ENCODE results near the gene CLEC2D.
A peak's percentile ranks its signal among the peaks of the same experiment; 100 is the strongest.
"Not testable (repeated sequence)": the region's sequence is repeated elsewhere in the genome, so short reads cannot be mapped to it uniquely, and the experiment has no call there.

The CLEC2D gene, protein sequence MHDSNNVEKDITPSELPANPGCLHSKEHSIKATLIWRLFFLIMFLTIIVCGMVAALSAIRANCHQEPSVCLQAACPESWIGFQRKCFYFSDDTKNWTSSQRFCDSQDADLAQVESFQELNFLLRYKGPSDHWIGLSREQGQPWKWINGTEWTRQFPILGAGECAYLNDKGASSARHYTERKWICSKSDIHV

DNA sequence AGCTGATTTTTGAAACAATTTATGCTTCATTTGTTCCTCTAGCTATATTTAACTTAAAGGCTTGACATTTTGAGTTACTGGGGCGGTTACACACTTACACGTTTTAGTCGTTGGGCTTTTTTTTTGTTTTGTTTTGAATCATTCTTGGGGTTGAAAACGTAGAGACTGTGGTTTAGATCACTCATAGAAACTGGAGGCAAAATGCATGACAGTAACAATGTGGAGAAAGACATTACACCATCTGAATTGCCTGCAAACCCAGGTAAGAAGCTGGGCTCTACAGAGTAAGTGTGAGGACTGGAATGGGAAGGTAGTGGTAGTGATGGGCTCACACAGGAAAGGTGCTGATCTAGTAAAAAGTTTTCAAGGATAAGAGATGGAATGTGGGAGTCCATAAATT lies at the start of gene CLEC2D:
Gene CLEC2D (plus strand): TSS at position 180 of the 400 bp plus-strand sequence. CDS start 22 bp downstream, at position 202.
- DNase-seq: no peak

DNA sequence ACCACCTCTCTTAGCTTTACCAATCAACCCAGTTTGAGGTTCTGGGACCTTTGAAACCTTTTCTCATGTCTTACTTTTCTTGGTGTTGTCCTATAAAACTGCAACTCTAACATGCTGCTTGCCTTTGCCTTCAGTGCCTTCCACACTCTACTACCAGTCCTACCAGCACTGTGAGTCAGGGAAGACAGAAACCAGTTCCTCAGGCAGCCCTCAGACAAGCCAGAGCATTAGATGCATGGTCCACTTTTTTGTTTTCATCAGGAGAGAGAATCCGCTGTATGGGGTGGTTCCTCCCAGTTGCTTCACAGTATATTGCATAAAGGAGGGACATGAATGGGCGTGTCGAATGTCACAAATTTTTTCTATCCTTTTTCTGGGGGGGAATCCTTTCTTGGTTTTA lies 44.5 kb upstream of the CLEC2D start:
- DNase-seq: no peak

DNA sequence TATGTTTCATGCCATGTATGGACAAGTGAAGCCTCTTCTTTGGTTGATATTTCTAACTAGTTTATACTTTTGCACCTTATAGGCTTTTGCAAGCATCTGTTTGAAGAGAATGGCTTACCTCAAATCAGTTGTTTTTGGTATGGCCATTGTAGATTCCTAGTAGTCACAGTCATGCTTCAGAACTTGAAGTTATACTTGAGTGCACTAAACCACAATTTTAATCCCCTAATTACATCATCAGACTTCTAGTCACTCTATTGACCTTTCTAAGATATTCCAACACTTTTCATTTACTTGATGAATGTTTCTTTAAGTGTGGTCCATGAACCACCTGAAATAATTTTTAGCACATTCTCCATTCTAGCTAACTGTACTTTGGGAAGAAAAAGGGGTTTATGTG lies 43.2 kb upstream of the CLEC2D start:
- no peak for DNase-seq

DNA sequence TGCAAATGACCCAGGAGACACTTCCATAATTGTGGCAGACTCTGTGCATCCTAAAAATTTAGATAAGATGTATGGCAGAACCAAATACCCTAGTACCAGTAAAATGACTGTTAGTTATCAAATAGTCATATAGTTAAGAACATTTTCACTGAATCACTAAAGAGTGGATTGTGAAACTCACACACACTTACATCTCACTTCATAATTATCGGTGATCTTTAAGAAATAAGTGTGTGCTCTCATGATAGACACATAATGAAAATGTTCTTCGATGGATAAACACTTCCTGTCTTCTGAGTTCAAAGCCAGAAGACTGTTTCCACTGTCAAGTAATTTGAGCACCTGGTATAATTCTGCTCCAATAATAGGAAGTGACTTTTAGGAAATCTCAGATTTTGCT lies 42.7 kb upstream of the CLEC2D start:
- DNase-seq: no peak

DNA sequence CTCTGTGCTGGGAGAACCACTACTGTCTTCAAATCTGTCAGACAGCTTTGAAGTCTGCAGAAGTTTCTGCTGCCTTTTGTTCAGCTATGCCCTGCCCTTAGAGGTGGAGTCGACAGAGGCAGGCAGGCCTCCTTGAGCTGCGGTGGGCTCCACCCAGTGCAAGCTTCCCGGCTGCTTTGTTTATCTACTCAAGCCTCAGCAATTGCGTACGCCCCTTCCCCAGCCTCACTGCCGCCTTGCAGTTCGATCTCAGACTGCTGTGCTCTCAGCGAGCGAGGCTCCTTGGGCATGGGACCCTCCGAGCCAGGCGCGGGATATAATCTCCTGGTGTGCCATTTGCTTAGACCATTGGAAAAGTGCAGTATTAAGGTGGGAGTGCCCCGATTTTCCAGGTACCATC lies 36.7 kb upstream of the CLEC2D start:
- DNase-seq: no peak

DNA sequence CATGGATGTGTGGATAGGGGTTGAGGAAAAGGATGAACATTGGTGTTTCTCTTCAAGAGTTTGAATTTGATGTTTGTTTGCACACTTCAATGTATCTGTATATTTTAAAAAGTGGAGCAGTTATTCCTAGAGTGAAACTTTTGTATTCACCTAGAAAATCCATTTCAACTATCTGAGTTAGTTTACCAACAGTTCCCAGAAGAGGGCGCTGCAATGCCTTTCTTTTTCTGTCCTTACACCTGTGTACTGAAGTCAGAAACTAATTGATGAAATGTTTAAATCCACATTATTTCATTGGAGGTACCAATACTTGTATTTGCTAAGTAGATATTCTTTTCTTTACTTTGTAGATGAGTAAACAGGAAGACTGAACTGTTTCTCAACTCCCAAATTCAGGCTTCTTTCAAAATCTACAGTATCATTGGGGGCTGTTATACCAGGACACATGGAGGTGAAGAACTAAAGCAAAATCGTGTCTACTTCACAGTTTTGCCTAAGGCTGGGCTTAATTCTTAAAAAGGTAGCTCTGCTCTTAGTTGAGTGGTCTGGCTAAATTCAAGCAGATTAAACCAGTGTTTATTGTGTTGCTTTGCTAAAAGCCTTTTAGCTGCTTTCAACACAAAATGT lies 35.2 kb upstream of the CLEC2D start:
- peak; percentile 3 for DNase-seq

DNA sequence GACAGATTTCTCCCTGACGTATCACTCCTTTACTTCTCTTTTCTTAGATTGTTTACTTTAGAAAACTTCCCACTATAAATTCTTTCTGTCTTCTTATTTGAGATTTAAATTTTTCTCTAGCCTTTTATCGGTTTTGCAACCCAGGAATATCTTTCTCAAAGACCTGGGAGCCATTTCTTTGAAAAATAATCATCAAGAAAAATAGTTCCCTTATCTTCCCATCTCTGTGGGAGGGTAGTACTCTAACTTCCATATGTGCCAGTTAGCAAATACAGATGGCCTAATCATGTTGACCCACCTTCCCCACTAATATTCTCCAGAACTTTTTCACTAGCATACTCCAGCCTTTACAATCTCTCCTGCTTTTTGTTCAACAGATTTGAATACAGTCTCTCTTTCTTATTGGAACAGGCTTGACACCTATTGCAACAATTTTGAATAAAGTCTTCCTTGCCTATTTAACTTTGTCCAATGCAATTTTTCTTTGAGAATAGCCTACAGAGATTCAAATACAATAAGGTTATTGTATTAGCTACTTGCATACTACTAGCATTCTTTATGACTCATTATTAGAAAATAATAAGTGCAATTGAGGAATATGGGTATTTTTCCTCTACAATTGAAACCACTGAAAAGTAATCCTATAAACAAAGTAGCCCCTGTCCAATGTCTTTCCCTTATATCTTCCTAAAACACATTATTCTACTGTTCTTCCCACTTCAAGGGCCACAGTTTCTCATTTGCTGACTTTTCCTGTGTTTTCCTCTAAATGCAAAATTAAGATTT lies 34.4 kb upstream of the CLEC2D start:
- no peak for DNase-seq

DNA sequence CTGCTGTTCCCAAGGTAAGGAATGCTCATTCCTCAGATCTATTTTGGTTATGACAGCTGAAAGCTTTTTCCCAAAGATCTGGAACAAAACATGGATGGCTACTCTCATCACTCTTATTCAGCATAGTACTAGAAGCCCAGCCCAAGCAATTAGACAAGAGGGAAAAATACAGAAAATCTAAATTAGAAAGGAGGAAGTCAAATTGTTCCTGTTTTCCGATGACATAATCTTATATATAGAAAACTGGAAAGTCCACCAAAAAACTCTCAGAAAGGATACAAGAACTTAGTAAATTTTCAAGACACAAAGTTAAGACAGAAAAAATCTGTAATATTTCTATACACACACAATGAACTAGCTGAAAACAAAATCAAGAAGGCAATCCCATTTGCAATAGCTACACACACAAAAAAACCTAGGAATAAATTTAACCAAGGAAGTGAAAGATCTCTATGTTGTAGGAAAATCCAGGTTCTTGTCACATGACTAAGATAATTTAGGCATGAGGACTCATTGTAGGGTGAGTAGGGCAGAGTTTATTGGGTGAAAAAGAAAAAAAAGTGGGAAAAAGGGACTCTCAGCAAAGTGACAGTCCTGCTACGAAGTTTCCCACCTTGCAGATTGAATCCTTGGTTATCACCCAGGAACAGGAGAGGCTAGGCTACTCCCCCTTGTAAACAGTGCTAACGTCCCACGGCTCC lies 33.2 kb upstream of the CLEC2D start:
- DNase-seq: no peak

DNA sequence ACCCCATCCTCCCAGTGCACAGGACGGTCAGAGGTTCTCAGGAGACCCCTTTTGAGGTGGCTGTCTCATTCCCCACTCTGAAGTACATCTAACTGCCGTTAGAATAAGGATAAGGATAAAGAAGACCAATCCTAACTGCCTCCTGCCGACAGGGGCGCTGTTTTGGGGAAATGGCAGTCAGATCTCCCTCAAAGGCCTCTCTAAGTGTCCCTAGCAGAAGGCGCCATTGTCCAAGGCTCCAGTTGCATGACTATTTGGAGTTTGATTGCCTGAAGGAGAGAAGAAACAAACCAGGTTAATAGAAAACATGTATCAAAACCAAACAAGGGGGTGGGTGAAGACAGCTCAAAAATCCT lies 32.7 kb upstream of the CLEC2D start:
- no peak for DNase-seq

DNA sequence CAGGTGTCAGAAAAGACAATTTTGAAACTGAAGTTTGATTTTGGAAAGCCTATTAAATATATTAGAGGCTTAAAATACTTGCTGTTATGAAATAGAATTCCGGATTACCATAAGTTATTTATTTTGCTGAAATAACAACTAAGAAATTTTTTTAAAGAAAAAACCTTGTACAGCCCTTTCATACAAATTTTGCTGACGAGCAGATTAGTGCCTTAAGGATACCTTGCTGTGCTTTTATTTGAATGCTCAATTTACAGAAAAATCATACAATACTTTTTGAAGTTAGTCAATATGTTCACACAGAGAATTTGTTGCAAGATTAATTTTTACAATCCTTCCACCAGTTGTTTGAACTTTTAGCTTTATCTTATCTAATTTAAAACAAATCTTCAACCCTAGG lies 29.5 kb upstream of the CLEC2D start:
- no peak for DNase-seq

DNA sequence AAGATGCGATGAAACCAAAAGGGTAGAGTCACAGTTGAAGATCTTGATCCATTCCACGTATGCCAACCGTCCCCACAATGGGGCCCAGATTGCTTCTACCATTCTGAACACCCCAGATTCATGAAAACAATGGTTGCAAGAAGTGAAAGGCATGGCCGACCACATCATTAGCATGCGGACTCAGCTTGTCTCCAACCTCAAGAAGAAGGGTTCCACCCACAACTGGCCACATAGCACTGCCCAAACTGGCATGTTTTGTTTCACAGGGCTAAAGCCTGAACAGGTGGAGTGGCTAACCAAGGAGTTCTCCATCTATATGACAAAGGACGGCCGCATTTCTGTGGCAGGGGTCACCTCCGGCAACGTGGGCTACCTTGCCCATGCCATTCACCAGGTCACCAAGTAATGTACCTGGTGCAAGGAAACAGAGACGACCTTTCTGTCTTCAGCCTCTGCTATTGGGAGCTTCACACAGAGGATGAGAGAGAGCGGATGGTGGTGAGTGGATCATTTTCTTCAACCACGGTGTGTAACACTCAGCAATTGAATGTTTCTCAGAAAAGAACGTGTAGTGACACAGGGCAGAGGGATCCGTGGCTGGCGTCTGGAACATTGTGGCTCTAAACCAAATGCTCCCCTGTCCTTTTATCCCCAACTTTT lies 26.8 kb upstream of the CLEC2D start:
- DNase-seq: no peak

DNA sequence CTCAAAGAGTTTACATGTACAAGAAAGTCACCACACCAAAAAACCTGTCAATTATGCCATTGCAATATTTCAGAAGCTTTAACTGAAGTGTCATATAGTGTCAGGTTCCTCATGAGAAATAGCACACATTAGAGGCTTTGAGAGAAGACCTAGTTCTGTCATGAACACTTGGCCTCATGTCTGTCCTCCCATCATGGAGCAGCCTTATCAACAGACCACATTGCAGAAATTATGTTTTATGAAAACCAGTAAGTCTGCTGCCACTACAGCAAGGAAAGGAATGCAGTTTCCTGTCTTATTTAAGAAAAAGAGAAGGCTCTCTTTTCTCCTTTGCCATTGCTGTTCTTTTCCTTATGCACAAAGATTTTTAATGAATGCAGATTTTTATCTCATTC lies 26.2 kb upstream of the CLEC2D start:
- DNase-seq: no peak

DNA sequence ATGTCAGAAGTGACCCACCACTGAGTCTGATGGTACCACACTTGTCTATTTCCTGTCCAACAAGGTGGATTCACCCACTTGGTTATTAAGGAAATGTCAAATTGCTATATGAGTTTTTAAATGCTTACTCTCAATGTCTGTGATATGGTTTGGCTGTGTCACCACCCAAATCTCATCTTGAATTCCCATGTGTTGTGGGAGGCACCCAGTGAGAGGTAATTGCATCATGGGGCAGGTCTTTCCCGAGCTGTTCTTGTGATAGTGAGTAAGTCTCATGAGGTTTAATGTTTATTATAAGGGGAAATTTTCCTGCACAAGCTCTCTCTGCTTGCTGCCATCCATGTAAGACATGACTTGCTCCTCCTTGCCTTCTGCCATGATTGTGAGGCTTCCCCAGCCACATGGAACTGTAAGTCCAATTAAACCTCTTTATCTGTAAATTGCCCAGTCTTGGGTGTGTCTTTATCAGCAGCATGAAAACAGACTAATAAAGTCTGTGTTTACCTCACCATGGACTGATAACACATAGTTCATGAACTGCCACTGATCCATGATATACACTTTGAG lies 24.4 kb upstream of the CLEC2D start:
- not testable (repeated sequence) for DNase-seq

DNA sequence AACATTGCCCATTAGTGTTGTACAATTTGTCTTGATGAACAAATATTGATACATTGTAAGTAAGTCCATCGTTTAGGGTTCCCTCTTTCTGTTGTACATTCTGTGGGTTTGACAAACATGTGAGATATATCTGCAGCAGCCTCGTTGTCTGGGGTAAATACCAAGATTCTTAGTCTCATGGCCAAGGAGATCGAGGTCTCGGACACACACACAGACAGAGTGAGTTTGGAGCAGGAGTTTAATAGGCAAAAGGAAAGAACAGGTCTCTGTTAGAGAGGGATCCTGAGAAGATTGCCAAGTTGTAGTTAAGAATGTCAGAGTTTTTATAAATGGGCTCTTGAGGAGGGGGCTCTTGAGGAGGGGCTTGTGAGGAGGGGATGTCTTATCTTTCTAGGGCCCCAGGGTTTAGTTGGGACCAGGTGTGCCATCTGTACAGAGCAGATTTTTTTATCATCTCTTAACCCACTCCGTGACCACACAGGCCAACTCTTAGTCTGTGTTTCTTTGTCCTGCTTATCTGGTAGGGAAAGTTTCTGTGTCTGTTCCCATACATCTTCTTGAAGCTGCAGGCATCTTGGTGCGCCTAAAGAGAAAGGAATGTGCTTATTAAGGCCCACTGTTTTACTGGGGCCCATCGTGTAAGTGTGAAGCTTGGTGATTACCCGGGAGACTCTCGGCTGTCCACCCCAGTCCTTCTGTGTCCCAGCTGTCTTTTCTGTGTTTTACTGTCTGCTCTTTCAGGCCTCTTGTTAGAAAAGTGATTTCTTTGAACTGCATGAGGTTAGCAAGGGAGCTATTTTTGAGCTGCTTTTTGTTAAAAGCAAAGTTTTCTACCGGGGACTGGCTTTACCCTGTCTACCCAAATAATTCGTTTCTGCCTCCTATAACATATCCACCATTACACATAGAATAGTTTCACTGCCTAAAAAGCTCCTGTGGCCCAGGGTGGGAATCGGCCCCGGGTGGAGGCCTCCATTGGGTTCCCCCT lies 22.4 kb upstream of the CLEC2D start:
- no peak for DNase-seq

DNA sequence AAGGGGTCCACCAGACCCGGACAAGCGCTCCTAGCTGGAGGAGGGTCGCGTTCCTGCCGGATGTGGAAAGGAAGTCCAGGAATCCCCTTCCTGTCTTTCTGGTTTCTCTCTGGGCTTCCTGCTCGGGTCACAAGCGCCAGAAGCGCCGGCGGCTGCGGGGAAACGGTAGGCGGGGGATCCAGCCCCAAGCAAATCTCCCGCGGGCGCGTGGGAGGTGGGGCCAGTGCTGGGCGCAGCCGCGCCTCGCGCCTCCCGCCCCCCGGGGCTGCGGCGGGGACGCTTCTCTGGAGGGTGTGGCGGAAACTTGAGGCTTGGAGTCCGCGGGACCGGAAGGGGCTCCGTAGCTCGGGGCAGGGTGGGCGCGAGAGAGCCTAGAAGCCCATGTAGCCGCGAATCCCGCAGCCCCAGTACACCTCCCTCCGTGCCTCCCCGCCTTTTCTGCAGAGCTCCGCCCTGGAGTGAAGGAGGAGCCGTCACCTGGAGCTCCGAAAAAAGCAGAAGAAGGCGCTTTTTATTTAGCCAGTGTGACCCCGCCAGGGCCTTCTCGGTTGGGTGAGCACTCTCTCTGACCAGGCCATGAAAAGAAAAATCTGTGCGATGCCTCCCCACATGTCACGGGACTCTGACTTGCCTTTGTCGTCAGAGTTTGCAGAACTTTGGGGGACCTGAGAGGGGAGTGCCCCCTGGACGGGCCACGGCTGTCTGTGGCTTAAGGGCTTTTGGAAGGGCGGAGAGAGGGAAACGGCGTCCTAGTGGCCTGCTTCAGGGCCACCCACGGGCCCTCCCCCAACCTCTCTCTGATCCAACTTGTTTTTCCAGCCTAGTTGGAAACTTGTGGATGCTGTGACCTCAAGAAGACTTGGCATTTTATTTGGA lies 21.4 kb upstream of the CLEC2D start:
- peak; percentile 84 for DNase-seq

DNA sequence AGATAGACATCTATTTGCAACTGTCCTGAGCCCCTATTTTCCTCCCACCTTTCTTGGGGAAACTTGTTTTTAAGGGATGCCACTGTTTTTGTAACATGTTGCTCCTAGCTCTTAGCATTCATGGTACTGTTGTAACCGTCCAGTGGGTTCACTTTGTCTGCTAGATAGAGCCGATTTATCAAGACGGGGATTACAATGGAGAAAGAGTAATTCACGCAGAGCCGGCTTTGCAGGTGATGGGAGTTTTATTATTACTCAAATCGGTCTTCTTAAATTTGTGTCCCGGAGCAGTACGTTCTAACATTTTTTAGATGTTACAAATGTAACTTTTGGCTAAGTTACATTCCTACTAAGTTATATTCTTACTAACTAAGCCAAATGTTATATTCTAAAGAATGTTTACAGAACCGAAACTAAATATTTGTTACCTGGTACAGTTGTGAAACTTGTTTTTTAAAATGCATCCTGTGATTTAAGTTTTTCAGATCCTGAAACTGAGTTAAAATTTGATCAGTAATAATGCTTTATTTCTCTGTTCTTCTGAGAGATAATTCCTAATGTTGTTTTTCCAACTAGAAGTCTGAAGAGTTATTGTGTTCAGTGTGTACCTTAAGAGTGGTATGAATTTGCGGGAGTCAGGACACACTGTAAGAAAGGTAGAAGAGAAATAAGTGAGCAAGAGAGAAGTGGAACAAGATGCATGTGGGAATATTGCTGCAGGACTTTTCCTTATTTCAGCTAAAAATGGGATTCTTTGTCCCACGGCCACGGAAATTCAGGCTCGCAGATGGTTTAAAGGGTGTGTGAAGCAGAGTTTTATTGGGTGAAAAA lies 20.6 kb upstream of the CLEC2D start:
- DNase-seq: no peak

DNA sequence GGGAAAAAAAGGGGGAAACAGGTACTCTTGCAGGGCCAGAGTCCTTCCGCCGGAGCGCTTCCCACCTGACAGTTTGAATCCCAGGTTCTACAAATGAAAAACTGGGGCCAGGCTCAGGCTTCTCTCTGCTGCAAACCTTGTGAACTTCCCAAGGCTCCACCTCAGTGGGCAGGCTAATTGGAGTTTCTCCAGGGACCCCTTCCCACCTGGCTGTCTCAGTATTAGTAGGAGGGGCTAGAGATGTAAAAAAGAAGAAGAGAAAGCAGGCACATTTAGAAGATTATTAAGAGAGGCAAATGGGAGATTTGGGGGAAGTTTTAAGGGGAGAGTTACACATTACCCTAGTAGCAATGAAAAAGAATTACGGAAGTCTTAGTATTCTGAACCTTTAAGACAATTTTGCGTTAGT lies 20.0 kb upstream of the CLEC2D start:
- no peak for DNase-seq

DNA sequence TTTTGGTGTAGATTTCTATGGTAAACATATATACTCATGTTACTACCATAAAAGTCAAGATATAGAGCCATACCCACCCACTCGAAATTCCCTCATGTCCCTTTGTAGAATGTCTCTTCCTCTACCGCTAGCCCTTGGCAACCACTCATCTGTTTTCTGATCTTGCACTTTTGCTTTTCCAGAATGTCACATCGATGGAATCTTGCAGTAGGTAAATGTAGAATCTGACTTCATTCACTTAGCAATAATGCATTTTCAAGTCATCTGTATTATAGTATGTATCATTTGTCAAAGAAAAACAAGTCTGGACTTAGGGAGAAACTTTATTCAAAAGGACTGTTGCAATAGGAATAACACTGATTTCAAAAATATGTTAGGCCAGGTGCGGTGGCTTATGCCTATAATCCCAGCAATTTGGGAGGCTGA lies 19.3 kb upstream of the CLEC2D start:
- DNase-seq: no peak

DNA sequence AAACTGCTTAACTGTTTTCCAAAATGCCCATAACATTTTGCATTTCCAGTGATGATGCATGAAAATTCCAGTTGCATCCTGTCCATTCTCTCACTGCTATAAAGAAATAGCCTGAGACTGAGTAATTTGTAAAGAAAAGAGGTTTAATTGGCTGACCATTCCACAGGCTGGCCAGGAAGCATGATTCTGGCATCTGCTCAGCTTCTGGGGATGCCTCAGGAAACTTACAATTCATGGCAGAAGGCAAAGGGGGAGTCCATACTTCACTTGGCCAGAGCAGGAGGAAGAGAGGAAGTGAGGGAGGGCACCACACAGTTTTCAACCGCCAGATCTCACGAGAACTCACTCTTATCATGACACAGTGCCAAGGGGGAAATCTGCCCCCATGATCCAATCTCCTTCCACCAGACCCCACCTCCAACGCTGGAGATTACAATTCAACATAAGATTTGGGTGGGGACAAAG lies 18.2 kb upstream of the CLEC2D start:
- no peak for DNase-seq

Measured in NCI-H1092 treated with DMSO at 0.1 percent for 48 hours (cell line).